ENCODE data around the gene CDK16. TPM values are rescaled to one million over a fixed set of nuclear protein-coding genes. Genes with fewer than 3 reads are reported as not detected.

The CDK16 gene
- total RNA-seq, 1 experiment from 2014 or later, result 129 TPM

GRCh38 chrX:47198026-47198686, 20.3 kb upstream of the CDK16 start:
- peaks cover 75% of the 10 kb centered on the region for H3K36me3 Mint-ChIP-seq (ENCODE audit: insufficient read depth, unreplicated experiment)
- Histone ChIP-seq H3K4me1 (no peaks in the 10 kb centered on the region; the same call in 1 of the 2 replicates), H3K27me3 (replicated peaks; ENCODE audit: control insufficient read depth, insufficient read depth, low read length) (no peaks in the 10 kb centered on the region), H3K4me3 (ENCODE audit: low read depth, low read length) (no peak overlapping the region), H3K9me3 (no peaks in the 10 kb centered on the region), H3K36me3 (ENCODE audit: control insufficient read depth, insufficient read depth, low read length) (peaks cover 3% of the 10 kb centered on the region; the same call in 1 of the 2 replicates)
- ChIA-PET CTCF (no interaction called here), POLR2A (no interaction called here)
- peak overlapping the region; percentile 14 for H3K4me3 Mint-ChIP-seq (ENCODE audit: unreplicated experiment)
- H3K27me3 Mint-ChIP-seq (ENCODE audit: insufficient read depth, unreplicated experiment), result no peaks in the 10 kb centered on the region
- H3K27ac Mint-ChIP-seq (ENCODE audit: unreplicated experiment), result peak overlapping the region; percentile 35
- TF ChIP-seq CTCF (IDR thresholded peaks at IDR 0.05; ENCODE audit: insufficient read depth in 1 of 2, low read depth in 1 of 2, low read length in 1 of 2, severe bottlenecking in 1 of 2, unreplicated experiment in 1 of 2), result no peak
- intact Hi-C loops (cut with micrococcal nuclease; ENCODE audit: unreplicated experiment), result loop anchor here (10.0 kb wide), 1 partner anchor 447 kb away; no protein-coding TSS in a partner anchor
- H3K9me3 Mint-ChIP-seq (ENCODE audit: unreplicated experiment), result no peaks in the 10 kb centered on the region
- H3K4me1 Mint-ChIP-seq (ENCODE audit: low read depth, unreplicated experiment), result peaks cover 9% of the 10 kb centered on the region
- DNase-seq, result no peak
- BruUV-seq (replicated peaks), result no TSS peak

- intact Hi-C loops (cut with micrococcal nuclease; ENCODE audit: unreplicated experiment), result loop anchor here (10.0 kb wide), 1 partner anchor 446 kb away; no protein-coding TSS in a partner anchor
- no peaks in the 10 kb centered on the region; the same call in 1 of the 2 replicates for H3K4me1 ChIP-seq
- Mint-ChIP-seq H3K27me3 (ENCODE audit: insufficient read depth, unreplicated experiment) (no peaks in the 10 kb centered on the region), H3K36me3 (ENCODE audit: insufficient read depth, unreplicated experiment) (peaks cover 77% of the 10 kb centered on the region), H3K4me3 (ENCODE audit: unreplicated experiment) (peak overlapping the region; percentile 14), H3K27ac (ENCODE audit: unreplicated experiment) (peak overlapping the region; percentile 35), H3K4me1 (ENCODE audit: low read depth, unreplicated experiment) (peaks cover 9% of the 10 kb centered on the region), H3K9me3 (ENCODE audit: unreplicated experiment) (no peaks in the 10 kb centered on the region)
- no peaks in the 10 kb centered on the region for H3K27me3 ChIP-seq (replicated peaks; ENCODE audit: control insufficient read depth, insufficient read depth, low read length)
- ChIA-PET POLR2A (no interaction called here), CTCF (no interaction called here)
- H3K9me3 ChIP-seq, result no peaks in the 10 kb centered on the region
- TF ChIP-seq CTCF (IDR thresholded peaks at IDR 0.05; ENCODE audit: insufficient read depth in 1 of 2, low read depth in 1 of 2, low read length in 1 of 2, severe bottlenecking in 1 of 2, unreplicated experiment in 1 of 2), result no peak
- peaks cover 3% of the 10 kb centered on the region; the same call in 1 of the 2 replicates for H3K36me3 ChIP-seq (ENCODE audit: control insufficient read depth, insufficient read depth, low read length)
- no TSS peak for BruUV-seq (replicated peaks)
- H3K4me3 ChIP-seq (ENCODE audit: low read depth, low read length), result no peak overlapping the region
- no peak for DNase-seq
These were observed 19.8 kb upstream of the CDK16 start for GRCh38 chrX:47198687-47199080.

GRCh38 chrX:47199286-47199685, 19.2 kb upstream of the CDK16 start:
- no peaks in the 10 kb centered on the region for H3K9me3 Mint-ChIP-seq (ENCODE audit: unreplicated experiment)
- no peak overlapping the region for H3K27ac Mint-ChIP-seq (ENCODE audit: unreplicated experiment)
- Histone ChIP-seq H3K27me3 (replicated peaks; ENCODE audit: control insufficient read depth, insufficient read depth, low read length) (no peaks in the 10 kb centered on the region), H3K9me3 (no peaks in the 10 kb centered on the region), H3K36me3 (ENCODE audit: control insufficient read depth, insufficient read depth, low read length) (peaks cover 3% of the 10 kb centered on the region; the same call in 1 of the 2 replicates), H3K4me1 (no peaks in the 10 kb centered on the region; the same call in 1 of the 2 replicates), H3K4me3 (ENCODE audit: low read depth, low read length) (no peak overlapping the region)
- H3K4me1 Mint-ChIP-seq (ENCODE audit: low read depth, unreplicated experiment), result peaks cover 9% of the 10 kb centered on the region
- no TSS peak for BruUV-seq (replicated peaks)
- no peak for DNase-seq
- TF ChIP-seq CTCF (IDR thresholded peaks at IDR 0.05; ENCODE audit: insufficient read depth in 1 of 2, low read depth in 1 of 2, low read length in 1 of 2, severe bottlenecking in 1 of 2, unreplicated experiment in 1 of 2), result no peak
- peaks cover 79% of the 10 kb centered on the region for H3K36me3 Mint-ChIP-seq (ENCODE audit: insufficient read depth, unreplicated experiment)
- no peak overlapping the region for H3K4me3 Mint-ChIP-seq (ENCODE audit: unreplicated experiment)
- H3K27me3 Mint-ChIP-seq (ENCODE audit: insufficient read depth, unreplicated experiment), result no peaks in the 10 kb centered on the region
- CTCF ChIA-PET, result no interaction called here
- POLR2A ChIA-PET, result no interaction called here
- intact Hi-C loops (cut with micrococcal nuclease; ENCODE audit: unreplicated experiment), result loop anchor here (10.0 kb wide), 1 partner anchor 446 kb away; no protein-coding TSS in a partner anchor
